ENCODE data around the gene NOL9.

DNA sequence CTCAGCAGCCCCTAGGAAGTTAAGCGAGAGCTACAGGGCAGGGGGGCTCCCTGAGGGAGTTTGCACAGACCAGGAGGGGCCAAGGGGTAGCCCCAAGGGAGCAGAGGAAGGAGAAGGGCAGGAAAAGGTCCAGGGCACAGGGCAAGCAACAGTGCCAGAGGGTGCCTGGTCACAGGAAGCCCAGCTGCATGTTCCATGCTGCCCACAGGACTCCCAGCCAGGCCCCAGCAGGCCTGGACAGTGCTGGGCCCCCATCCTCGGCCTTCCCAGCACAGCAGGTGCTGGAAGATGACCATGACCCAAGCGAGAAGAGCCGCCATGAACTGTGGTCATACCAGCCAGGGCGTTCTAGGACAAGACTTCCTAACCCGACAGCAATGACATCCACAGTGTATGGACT is 37.3 kb upstream of the NOL9 start:
- TF ChIP-seq, protein P1, sequence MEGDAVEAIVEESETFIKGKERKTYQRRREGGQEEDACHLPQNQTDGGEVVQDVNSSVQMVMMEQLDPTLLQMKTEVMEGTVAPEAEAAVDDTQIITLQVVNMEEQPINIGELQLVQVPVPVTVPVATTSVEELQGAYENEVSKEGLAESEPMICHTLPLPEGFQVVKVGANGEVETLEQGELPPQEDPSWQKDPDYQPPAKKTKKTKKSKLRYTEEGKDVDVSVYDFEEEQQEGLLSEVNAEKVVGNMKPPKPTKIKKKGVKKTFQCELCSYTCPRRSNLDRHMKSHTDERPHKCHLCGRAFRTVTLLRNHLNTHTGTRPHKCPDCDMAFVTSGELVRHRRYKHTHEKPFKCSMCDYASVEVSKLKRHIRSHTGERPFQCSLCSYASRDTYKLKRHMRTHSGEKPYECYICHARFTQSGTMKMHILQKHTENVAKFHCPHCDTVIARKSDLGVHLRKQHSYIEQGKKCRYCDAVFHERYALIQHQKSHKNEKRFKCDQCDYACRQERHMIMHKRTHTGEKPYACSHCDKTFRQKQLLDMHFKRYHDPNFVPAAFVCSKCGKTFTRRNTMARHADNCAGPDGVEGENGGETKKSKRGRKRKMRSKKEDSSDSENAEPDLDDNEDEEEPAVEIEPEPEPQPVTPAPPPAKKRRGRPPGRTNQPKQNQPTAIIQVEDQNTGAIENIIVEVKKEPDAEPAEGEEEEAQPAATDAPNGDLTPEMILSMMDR (conservative IDR thresholded peaks at IDR 0.05) = no peak
- no peak for TF ChIP-seq ZFX (IDR thresholded peaks at IDR 0.05)
